SK-N-SH (cell line): ENCODE results near the gene AP2S1. TPM values are rescaled to one million over a fixed set of nuclear protein-coding genes. Genes with fewer than 3 reads are reported as not detected.

Source experiments
- CTCF ChIA-PET: fragments of 300-600, 350-600 bp; formaldehyde crosslinking; extraction: SDS; loops from one replicate; lab custom pipeline; 2021; lab: Yijun Ruan, JAX
- POLR2A ChIA-PET: fragments of 350-600 bp; sonication (Branson Sonifier 250); formaldehyde crosslinking; extraction: SDS; loops from one replicate; lab custom pipeline; 2020; ENCODE audit warnings: antibody characterized with exemption, inconsistent platforms; lab: Yijun Ruan, JAX
- DNase-seq: peaks from one replicate; pipeline ENCODE4 v3.0.0; 2012
- H2AFZ ChIP-seq: fragments of 200-600 bp; sonication (generic); 2 replicates; pipeline ENCODE4 v1.8.1; 2016; ENCODE audit warnings: antibody characterized with exemption, mild to moderate bottlenecking, low read depth
- H3F3A ChIP-seq: fragments of 200-600 bp; sonication (generic); replicated peaks from 2 replicates; pipeline ENCODE3; 2016; ENCODE audit warnings: antibody characterized with exemption, mild to moderate bottlenecking; ENCODE audit not compliant: insufficient read depth
- H3K27ac ChIP-seq, 2 experiments: fragments of 200-500 bp in 1 of 2; fragments of 200-600 bp in 1 of 2; sonication (Bioruptor generic) in 1 of 2; sonication (generic), shearing (Covaris generic) in 1 of 2; 2 replicates each; pipeline versions ENCODE4 v1.5.1 to v1.6.1; 2014 to 2016; ENCODE audit warnings: low read depth in 2 of 2, inconsistent platforms in 1 of 2, low read length in 1 of 2, mild to moderate bottlenecking in 1 of 2, mixed read lengths in 1 of 2
- H3K27me3 ChIP-seq: fragments of 200-600 bp; sonication (generic), shearing (Covaris generic); 2 replicates; pipeline ENCODE4 v1.6.1; 2016; ENCODE audit warnings: mixed run types; ENCODE audit not compliant: insufficient read depth
- H3K36me3 ChIP-seq, 2 experiments: fragments of 200-500 bp in 1 of 2; fragments of 200-600 bp in 1 of 2; sonication (Bioruptor generic) in 1 of 2; sonication (generic) in 1 of 2; replicated peaks in 1 of 2; 2 replicates each; pipeline versions ENCODE3 to v1.5.1; 2014 to 2016; ENCODE audit warnings: low read length in 1 of 2, mild to moderate bottlenecking in 1 of 2; ENCODE audit not compliant: insufficient read depth in 2 of 2, control insufficient read depth in 1 of 2
- H3K4me1 ChIP-seq, 2 experiments: fragments of 200-500 bp in 1 of 2; fragments of 200-600 bp in 1 of 2; sonication (Bioruptor generic) in 1 of 2; sonication (generic), shearing (Covaris generic) in 1 of 2; 2 replicates each; pipeline versions ENCODE4 v1.5.1 to v1.6.1; 2014 to 2016; ENCODE audit warnings: low read depth in 1 of 2, low read length in 1 of 2, mixed run types in 1 of 2; ENCODE audit not compliant: insufficient read depth in 2 of 2, control insufficient read depth in 1 of 2
- H3K4me2 ChIP-seq: fragments of 200-600 bp; sonication (generic), shearing (Covaris generic); 2 replicates; pipeline ENCODE4 v1.6.1; 2017; ENCODE audit warnings: mixed run types
- H3K4me3 ChIP-seq, 2 experiments: fragments of 200-500 bp in 1 of 2; fragments of 200-600 bp in 1 of 2; sonication (Bioruptor generic) in 1 of 2; sonication (generic), shearing (Covaris generic) in 1 of 2; 2 replicates each; pipeline versions ENCODE4 v1.5.1 to v1.8.1; 2014 to 2016; ENCODE audit warnings: low read depth in 2 of 2, inconsistent platforms in 1 of 2, low read length in 1 of 2, mild to moderate bottlenecking in 1 of 2, mixed read lengths in 1 of 2, moderate library complexity in 1 of 2
- H3K79me2 ChIP-seq: fragments of 200-600 bp; sonication (generic); 2 replicates; pipeline ENCODE4 v1.8.1; 2017; ENCODE audit warnings: mild to moderate bottlenecking; ENCODE audit not compliant: insufficient read depth
- H3K9ac ChIP-seq: fragments of 200-600 bp; sonication (generic); 2 replicates; pipeline ENCODE4 v1.6.1; 2017; ENCODE audit warnings: mixed run types
- H3K9me2 ChIP-seq: fragments of 200-600 bp; sonication (generic); 2 replicates; pipeline ENCODE4 v1.6.1; 2017; ENCODE audit warnings: mixed run types
- H3K9me3 ChIP-seq: fragments of 200-600 bp; sonication (generic); 2 replicates; pipeline ENCODE4 v1.6.1; 2017; ENCODE audit warnings: mixed run types, mild to moderate bottlenecking, moderate library complexity
- H4K20me1 ChIP-seq: fragments of 200-600 bp; sonication (generic); 2 replicates; pipeline ENCODE4 v1.6.1; 2017; ENCODE audit warnings: mild to moderate bottlenecking, mixed run types; ENCODE audit not compliant: insufficient read depth
- ELF1 ChIP-seq: IDR thresholded peaks from 2 replicates; pipeline ENCODE4 v1.4.0; 2012
- EP300 ChIP-seq, 2 experiments: IDR thresholded peaks; 2 replicates each; pipeline versions ENCODE4 v1.4.0 to v1.6.1; 2012; ENCODE audit warnings: borderline replicate concordance in 1 of 2, low read depth in 1 of 2, low read length in 1 of 2
- EZH2phosphoT487 ChIP-seq: fragments of 200-600 bp; sonication (generic); IDR thresholded peaks from 2 replicates; pipeline ENCODE4 v1.6.1; 2017; ENCODE audit warnings: low read depth, mixed run types, mild to moderate bottlenecking, antibody characterized with exemption, moderate library complexity, borderline replicate concordance
- JUND ChIP-seq: IDR thresholded peaks from 2 replicates; pipeline ENCODE4 v1.4.0; 2012
- NRF1 ChIP-seq: IDR thresholded peaks from 2 replicates; pipeline ENCODE4 v1.6.1; 2012; ENCODE audit warnings: low read depth, mild to moderate bottlenecking, low read length
- RXRA ChIP-seq: IDR thresholded peaks from 2 replicates; pipeline ENCODE4 v1.4.0; 2012; ENCODE audit warnings: low read depth, mild to moderate bottlenecking, borderline replicate concordance
- TCF12 ChIP-seq: IDR thresholded peaks from 2 replicates; pipeline ENCODE4 v1.4.0; 2012
- YY1 ChIP-seq: IDR thresholded peaks from 2 replicates; pipeline ENCODE4 v1.4.0; 2012; ENCODE audit warnings: low read depth, mild to moderate bottlenecking
- WGBS: methylation state at CpG from one replicate; pipeline ENCODE4 v1.1.6; 2017; ENCODE audit warnings: low lambda C conversion rate; 5-methylcytosine and 5-hydroxymethylcytosine counted together
- polyA plus RNA-seq, 3 experiments: library from polyadenylated mRNA; depleted of rRNA; stranded (reverse); fragments of >200 nt; gene quantifications; 2 replicates each; pipeline ENCODE4 v1.2.3, GENCODE V29; 2012
- TF ChIP-seq, protein P1 (sequence below): IDR thresholded peaks from 2 replicates; pipeline ENCODE4 v1.4.0; 2012; ENCODE audit warnings: low read depth, borderline replicate concordance
- TF ChIP-seq, protein P2 (sequence below): IDR thresholded peaks from 2 replicates; pipeline ENCODE4; 2012
- TF ChIP-seq, protein P3 (sequence below): fragments of 150-350 bp; IDR thresholded peaks from 2 replicates; pipeline ENCODE4 v1.6.1; 2016; ENCODE audit warnings: mild to moderate bottlenecking, low read depth, low read length
- TF ChIP-seq, protein P4 (sequence below): IDR thresholded peaks from 2 replicates; pipeline ENCODE4 v1.6.1; 2012; ENCODE audit warnings: mild to moderate bottlenecking, low read depth, low read length, moderate library complexity

AP2S1 gene
- polyA plus RNA-seq, 1 of the 3 experiments (the other 2 are of a cell fraction), result 565 TPM

DNA sequence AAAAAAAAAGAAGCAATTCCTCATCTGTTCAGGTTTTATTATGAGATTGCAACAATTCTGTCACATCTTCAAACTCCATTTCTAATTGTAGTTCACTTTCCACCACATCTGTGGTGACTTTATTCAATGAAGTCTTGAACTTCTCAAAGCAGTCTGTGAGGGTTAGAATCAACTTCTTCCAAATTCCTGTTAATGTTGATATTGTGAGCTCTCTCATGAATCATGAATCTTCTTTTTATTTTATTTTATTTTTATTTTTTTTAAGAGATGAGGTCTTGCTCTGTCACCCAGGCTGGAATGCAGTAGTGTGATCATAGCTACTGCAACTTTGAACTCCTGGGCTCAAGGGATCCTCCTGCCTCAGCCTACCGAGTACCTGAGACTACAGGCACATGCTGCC lies 29.8 kb upstream of the AP2S1 start:
- H3K36me3 ChIP-seq, result no peaks in the 10 kb centered on the region
- H3K4me3 ChIP-seq, result no peak overlapping the region
- CTCF ChIA-PET, result no interaction called here
- H3K9ac ChIP-seq, result no peak overlapping the region
- DNase-seq, result no peak
- no peak for TF ChIP-seq JUND
- no peak for TF ChIP-seq ELF1
- TF ChIP-seq, protein P1, sequence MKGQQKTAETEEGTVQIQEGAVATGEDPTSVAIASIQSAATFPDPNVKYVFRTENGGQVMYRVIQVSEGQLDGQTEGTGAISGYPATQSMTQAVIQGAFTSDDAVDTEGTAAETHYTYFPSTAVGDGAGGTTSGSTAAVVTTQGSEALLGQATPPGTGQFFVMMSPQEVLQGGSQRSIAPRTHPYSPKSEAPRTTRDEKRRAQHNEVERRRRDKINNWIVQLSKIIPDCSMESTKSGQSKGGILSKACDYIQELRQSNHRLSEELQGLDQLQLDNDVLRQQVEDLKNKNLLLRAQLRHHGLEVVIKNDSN, result no peak
- TF ChIP-seq YY1, result no peak
- no peak for TF ChIP-seq NRF1
- no peak for TF ChIP-seq RXRA
- TF ChIP-seq, protein P2, sequence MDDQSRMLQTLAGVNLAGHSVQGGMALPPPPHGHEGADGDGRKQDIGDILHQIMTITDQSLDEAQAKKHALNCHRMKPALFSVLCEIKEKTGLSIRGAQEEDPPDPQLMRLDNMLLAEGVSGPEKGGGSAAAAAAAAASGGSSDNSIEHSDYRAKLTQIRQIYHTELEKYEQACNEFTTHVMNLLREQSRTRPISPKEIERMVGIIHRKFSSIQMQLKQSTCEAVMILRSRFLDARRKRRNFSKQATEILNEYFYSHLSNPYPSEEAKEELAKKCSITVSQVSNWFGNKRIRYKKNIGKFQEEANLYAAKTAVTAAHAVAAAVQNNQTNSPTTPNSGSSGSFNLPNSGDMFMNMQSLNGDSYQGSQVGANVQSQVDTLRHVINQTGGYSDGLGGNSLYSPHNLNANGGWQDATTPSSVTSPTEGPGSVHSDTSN, result no peak
- TF ChIP-seq, protein P3, sequence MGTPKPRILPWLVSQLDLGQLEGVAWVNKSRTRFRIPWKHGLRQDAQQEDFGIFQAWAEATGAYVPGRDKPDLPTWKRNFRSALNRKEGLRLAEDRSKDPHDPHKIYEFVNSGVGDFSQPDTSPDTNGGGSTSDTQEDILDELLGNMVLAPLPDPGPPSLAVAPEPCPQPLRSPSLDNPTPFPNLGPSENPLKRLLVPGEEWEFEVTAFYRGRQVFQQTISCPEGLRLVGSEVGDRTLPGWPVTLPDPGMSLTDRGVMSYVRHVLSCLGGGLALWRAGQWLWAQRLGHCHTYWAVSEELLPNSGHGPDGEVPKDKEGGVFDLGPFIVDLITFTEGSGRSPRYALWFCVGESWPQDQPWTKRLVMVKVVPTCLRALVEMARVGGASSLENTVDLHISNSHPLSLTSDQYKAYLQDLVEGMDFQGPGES, result no peak
- TF ChIP-seq EP300 (IDR thresholded peaks at IDR 0.05; ENCODE audit: borderline replicate concordance in 1 of 2, low read depth in 1 of 2, low read length in 1 of 2), result no peak
- TF ChIP-seq TCF12, result no peak
- no peak for TF ChIP-seq EZH2phosphoT487
- TF ChIP-seq, protein P4, sequence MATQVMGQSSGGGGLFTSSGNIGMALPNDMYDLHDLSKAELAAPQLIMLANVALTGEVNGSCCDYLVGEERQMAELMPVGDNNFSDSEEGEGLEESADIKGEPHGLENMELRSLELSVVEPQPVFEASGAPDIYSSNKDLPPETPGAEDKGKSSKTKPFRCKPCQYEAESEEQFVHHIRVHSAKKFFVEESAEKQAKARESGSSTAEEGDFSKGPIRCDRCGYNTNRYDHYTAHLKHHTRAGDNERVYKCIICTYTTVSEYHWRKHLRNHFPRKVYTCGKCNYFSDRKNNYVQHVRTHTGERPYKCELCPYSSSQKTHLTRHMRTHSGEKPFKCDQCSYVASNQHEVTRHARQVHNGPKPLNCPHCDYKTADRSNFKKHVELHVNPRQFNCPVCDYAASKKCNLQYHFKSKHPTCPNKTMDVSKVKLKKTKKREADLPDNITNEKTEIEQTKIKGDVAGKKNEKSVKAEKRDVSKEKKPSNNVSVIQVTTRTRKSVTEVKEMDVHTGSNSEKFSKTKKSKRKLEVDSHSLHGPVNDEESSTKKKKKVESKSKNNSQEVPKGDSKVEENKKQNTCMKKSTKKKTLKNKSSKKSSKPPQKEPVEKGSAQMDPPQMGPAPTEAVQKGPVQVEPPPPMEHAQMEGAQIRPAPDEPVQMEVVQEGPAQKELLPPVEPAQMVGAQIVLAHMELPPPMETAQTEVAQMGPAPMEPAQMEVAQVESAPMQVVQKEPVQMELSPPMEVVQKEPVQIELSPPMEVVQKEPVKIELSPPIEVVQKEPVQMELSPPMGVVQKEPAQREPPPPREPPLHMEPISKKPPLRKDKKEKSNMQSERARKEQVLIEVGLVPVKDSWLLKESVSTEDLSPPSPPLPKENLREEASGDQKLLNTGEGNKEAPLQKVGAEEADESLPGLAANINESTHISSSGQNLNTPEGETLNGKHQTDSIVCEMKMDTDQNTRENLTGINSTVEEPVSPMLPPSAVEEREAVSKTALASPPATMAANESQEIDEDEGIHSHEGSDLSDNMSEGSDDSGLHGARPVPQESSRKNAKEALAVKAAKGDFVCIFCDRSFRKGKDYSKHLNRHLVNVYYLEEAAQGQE, result no peak
- H3K9me2 ChIP-seq, result no peaks in the 10 kb centered on the region
- no peaks in the 10 kb centered on the region for H3K9me3 ChIP-seq
- no peaks in the 10 kb centered on the region for H3K27me3 ChIP-seq
- H3K4me2 ChIP-seq, result 0 out of 2 replicates have a peak overlapping the region, but pooled peaks have one; percentile 27
- peaks cover 29% of the 10 kb centered on the region for H4K20me1 ChIP-seq
- H3K27ac ChIP-seq, result peak overlapping the region in 1 of 2 experiments; percentile 91; a peak in 2 of 4 replicates
- POLR2A ChIA-PET, result no interaction called here
- H2AFZ ChIP-seq, result no peak overlapping the region
- peaks cover 0 to 17% of the 10 kb centered on the region in 2 experiments; a peak in 2 of 4 replicates for H3K4me1 ChIP-seq
- peaks cover 43% of the 10 kb centered on the region for H3F3A ChIP-seq
- H3K79me2 ChIP-seq, result peaks cover 91% of the 10 kb centered on the region
- WGBS, result 94% methylated on average over 1 of the region's 1 CpG
